GM12874 (cell line): ENCODE data around the gene DMXL1.

Experiments used
- CTCF ChIP-seq: IDR thresholded peaks from 2 replicates; pipeline ENCODE4 v1.5.1; 2011; ENCODE audit warnings: low read depth, mild to moderate bottlenecking, control low read depth, low read length, moderate library complexity; ENCODE audit not compliant: insufficient read depth

DMXL1 gene

GRCh38 chr5:119031905-119032304 is 39.0 kb upstream of the DMXL1 start:
- TF ChIP-seq CTCF = no peak

- no peak for TF ChIP-seq CTCF
Observed at GRCh38 chr5:119032656-119033055, 38.2 kb upstream of the DMXL1 start.

DNA sequence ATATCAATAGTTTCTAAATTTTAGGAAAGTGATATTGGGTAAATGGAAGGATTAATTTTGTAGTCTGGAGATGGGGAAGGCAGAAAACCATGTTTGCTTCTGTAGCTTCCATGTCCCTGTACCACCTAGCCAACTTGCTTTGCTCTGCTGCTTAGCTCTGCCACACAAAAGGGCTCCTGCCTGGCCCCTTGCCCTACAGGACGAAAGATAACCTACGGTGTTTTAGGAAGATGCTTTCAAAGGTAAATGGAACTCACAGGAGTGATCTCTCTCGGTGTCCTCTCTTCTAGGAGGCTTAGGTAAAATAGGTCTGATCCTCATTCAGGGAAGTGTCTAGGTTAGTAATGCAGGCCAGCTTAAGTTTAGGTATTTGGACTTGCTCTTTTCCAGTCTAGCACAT is 37.8 kb upstream of the DMXL1 start:
- no peak for TF ChIP-seq CTCF

GRCh38 chr5:119036101-119036762 is 34.7 kb upstream of the DMXL1 start:
- TF ChIP-seq CTCF = no peak

DNA sequence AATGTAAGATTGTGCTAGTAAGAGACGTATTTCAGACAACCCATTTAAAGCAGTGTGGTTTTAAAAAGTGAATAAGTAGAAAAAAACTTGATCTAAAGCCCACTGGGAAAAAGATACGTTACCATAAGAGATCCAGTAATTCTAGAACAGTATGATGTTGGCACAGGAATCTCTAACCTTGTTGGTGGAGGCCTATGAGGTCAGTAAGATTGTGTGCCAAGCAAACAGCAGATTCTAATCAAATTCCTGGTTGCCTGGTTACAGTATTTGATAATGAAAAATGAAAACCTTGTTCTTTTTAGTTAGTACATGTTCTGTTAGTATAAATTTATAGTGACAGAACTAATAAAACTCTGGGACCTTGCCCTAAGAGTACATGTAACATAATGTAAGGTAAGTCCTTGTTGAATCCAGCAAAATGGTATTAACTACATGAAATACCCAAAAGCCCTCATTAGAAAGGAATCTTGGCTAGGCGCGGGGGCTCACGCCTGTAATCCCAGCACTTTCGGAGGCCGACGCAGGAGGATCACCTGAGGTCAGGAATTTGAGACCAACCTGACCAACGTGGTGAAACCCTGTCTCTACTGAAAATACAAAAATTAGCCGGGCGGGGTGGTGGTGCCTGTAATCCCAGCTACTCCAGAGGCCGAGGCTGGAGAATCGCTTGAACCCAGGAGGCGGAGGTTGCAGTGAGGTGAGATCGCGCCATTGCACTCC is 33.2 kb upstream of the DMXL1 start:
- no peak for TF ChIP-seq CTCF

- no peak for TF ChIP-seq CTCF
Observed at GRCh38 chr5:119048246-119048645, 22.6 kb upstream of the DMXL1 start.

DNA sequence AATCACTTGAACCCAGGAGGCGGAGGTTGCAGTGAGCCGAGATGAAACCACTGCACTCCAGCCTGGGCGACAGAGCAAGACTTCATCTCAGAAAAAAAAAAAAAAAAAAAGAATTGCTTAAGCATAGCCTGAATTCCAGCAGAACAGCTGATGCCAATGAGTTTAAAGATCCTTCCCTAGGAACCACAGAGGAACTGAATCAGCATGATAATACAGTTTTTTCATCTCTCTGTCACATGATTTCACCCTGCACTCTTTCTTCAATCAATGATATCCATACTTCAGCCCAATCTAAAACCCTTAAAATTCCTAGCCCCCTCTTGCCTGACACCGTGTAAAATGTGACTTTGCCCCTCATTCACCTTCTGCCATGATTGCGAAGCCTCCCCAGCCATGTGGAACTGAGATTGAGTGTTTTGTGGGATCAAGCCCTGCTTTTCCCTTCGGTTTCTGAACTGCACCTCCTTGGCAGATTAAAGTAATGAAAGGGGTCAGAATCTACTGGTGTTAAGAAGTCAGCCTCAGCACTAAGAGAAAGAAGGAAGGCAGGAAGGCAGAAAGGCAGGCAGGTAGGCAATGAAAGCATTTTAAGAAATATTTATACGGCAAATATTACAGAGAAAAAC is 20.9 kb upstream of the DMXL1 start:
- TF ChIP-seq CTCF = no peak
